Prostate gland (tissue), 2 donors: ENCODE results near the gene CRYBG1.

Experiments used
- CTCF ChIP-seq, 4 experiments: fragments of 200-600 bp in 2 of 4; fragments of 450-650 bp in 2 of 4; sonication (generic) in 2 of 4; IDR thresholded peaks; 1 replicate in 3 of 4; 2 replicates in 1 of 4; pipeline ENCODE4 v1.5.1; 2016 to 2019; ENCODE audit warnings: antibody characterized with exemption in 4 of 4, mild to moderate bottlenecking in 2 of 4, moderate library complexity in 2 of 4
- POLR2A ChIP-seq: fragments of 450-650 bp; IDR thresholded peaks from one replicate; pipeline ENCODE4 v1.6.1; 2016; ENCODE audit warnings: antibody characterized with exemption, mild to moderate bottlenecking
- POLR2AphosphoS5 ChIP-seq: sonication (generic); formaldehyde crosslinking; IDR thresholded peaks from one replicate; pipeline ENCODE4 v1.6.1; 2017; ENCODE audit warnings: antibody characterized with exemption

GRCh38 chr6:106586815-106587415, 226.4 kb downstream of the CRYBG1 start:
- no peak for TF ChIP-seq POLR2A
- no peak for TF ChIP-seq CTCF (IDR thresholded peaks at IDR 0.05)
- no peak for TF ChIP-seq POLR2AphosphoS5
